ENCODE data around the gene DCT. TPM values are rescaled to one million over a fixed set of nuclear protein-coding genes. Genes with fewer than 3 reads are reported as not detected.

The DCT gene
- total and polyA plus RNA-seq, 2 of the 8 experiments (the other 6 are each of a cell fraction or from before 2014, with no cell fraction given) = 0.02 TPM; not detected in 1

DNA sequence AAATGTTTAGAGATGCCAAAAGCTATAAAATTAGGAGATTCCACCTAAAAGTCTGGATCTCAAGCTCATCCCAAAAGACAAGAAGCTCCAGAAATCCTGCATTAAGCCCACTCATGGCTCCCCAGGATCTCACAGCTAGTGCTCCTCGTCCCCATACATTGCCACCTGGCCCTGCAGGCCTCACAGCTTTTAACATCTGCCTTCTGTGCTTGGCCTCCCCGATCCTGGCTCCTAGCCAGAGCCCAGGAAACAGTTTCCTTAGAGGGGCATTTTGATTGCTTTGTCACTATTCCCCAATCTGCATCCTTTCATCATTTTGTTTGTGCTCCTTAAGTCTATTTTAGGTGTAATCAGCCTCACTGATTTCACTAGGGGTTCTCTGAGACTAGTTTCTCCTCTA lies 14.5 kb upstream of the DCT start (continued):
- TF ChIP-seq, protein P1, sequence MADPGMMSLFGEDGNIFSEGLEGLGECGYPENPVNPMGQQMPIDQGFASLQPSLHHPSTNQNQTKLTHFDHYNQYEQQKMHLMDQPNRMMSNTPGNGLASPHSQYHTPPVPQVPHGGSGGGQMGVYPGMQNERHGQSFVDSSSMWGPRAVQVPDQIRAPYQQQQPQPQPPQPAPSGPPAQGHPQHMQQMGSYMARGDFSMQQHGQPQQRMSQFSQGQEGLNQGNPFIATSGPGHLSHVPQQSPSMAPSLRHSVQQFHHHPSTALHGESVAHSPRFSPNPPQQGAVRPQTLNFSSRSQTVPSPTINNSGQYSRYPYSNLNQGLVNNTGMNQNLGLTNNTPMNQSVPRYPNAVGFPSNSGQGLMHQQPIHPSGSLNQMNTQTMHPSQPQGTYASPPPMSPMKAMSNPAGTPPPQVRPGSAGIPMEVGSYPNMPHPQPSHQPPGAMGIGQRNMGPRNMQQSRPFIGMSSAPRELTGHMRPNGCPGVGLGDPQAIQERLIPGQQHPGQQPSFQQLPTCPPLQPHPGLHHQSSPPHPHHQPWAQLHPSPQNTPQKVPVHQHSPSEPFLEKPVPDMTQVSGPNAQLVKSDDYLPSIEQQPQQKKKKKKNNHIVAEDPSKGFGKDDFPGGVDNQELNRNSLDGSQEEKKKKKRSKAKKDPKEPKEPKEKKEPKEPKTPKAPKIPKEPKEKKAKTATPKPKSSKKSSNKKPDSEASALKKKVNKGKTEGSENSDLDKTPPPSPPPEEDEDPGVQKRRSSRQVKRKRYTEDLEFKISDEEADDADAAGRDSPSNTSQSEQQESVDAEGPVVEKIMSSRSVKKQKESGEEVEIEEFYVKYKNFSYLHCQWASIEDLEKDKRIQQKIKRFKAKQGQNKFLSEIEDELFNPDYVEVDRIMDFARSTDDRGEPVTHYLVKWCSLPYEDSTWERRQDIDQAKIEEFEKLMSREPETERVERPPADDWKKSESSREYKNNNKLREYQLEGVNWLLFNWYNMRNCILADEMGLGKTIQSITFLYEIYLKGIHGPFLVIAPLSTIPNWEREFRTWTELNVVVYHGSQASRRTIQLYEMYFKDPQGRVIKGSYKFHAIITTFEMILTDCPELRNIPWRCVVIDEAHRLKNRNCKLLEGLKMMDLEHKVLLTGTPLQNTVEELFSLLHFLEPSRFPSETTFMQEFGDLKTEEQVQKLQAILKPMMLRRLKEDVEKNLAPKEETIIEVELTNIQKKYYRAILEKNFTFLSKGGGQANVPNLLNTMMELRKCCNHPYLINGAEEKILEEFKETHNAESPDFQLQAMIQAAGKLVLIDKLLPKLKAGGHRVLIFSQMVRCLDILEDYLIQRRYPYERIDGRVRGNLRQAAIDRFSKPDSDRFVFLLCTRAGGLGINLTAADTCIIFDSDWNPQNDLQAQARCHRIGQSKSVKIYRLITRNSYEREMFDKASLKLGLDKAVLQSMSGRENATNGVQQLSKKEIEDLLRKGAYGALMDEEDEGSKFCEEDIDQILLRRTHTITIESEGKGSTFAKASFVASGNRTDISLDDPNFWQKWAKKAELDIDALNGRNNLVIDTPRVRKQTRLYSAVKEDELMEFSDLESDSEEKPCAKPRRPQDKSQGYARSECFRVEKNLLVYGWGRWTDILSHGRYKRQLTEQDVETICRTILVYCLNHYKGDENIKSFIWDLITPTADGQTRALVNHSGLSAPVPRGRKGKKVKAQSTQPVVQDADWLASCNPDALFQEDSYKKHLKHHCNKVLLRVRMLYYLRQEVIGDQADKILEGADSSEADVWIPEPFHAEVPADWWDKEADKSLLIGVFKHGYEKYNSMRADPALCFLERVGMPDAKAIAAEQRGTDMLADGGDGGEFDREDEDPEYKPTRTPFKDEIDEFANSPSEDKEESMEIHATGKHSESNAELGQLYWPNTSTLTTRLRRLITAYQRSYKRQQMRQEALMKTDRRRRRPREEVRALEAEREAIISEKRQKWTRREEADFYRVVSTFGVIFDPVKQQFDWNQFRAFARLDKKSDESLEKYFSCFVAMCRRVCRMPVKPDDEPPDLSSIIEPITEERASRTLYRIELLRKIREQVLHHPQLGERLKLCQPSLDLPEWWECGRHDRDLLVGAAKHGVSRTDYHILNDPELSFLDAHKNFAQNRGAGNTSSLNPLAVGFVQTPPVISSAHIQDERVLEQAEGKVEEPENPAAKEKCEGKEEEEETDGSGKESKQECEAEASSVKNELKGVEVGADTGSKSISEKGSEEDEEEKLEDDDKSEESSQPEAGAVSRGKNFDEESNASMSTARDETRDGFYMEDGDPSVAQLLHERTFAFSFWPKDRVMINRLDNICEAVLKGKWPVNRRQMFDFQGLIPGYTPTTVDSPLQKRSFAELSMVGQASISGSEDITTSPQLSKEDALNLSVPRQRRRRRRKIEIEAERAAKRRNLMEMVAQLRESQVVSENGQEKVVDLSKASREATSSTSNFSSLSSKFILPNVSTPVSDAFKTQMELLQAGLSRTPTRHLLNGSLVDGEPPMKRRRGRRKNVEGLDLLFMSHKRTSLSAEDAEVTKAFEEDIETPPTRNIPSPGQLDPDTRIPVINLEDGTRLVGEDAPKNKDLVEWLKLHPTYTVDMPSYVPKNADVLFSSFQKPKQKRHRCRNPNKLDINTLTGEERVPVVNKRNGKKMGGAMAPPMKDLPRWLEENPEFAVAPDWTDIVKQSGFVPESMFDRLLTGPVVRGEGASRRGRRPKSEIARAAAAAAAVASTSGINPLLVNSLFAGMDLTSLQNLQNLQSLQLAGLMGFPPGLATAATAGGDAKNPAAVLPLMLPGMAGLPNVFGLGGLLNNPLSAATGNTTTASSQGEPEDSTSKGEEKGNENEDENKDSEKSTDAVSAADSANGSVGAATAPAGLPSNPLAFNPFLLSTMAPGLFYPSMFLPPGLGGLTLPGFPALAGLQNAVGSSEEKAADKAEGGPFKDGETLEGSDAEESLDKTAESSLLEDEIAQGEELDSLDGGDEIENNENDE (IDR thresholded peaks at IDR 0.05; ENCODE audit: insufficient replicate concordance, low read length) = no peak
- TF ChIP-seq POLR2A (IDR thresholded peaks at IDR 0.05; ENCODE audit: control extremely low read depth in 1 of 2, low read depth in 2 of 2, low read length in 2 of 2) = no peak
- TF ChIP-seq, protein P2, sequence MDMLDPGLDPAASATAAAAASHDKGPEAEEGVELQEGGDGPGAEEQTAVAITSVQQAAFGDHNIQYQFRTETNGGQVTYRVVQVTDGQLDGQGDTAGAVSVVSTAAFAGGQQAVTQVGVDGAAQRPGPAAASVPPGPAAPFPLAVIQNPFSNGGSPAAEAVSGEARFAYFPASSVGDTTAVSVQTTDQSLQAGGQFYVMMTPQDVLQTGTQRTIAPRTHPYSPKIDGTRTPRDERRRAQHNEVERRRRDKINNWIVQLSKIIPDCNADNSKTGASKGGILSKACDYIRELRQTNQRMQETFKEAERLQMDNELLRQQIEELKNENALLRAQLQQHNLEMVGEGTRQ (IDR thresholded peaks at IDR 0.05; ENCODE audit: low read length) = no peak
- no peak for TF ChIP-seq SAP30 (IDR thresholded peaks at IDR 0.05; ENCODE audit: insufficient read depth, insufficient replicate concordance, low read length)
- TF ChIP-seq POU5F1 (IDR thresholded peaks at IDR 0.05; ENCODE audit: low read depth, low read length) = no peak
- no peak for TF ChIP-seq TBP (IDR thresholded peaks at IDR 0.05; ENCODE audit: low read depth, low read length)
- TF ChIP-seq RFX5 (IDR thresholded peaks at IDR 0.05; ENCODE audit: borderline replicate concordance, low read depth, low read length) = no peak
- no peak for TF ChIP-seq YY1 (IDR thresholded peaks at IDR 0.05; ENCODE audit: low read depth, low read length)
- TF ChIP-seq POLR2AphosphoS5 (IDR thresholded peaks at IDR 0.05; ENCODE audit: low read depth, low read length) = no peak
- no peak for TF ChIP-seq TEAD4 (IDR thresholded peaks at IDR 0.05; ENCODE audit: low read depth, low read length)
- TF ChIP-seq RBBP5 (IDR thresholded peaks at IDR 0.05; ENCODE audit: borderline replicate concordance, low read depth, low read length) = no peak
- no peak for TF ChIP-seq SP4 (IDR thresholded peaks at IDR 0.05; ENCODE audit: low read length)

Data from H1 (cell line).